Sigmoid colon (tissue), 3 donors: ENCODE results near the gene NHLH1.

ENCODE experiments used
- CTCF ChIP-seq, 4 experiments: fragments of 450-650 bp in 3 of 4; fragments of 200-600 bp in 1 of 4; IDR thresholded peaks; one replicate each; pipeline ENCODE4 v1.5.1; 2016 to 2019; ENCODE audit warnings: antibody characterized with exemption in 4 of 4, mild to moderate bottlenecking in 3 of 4, moderate library complexity in 2 of 4
- POLR2A ChIP-seq, 2 donors: fragments of 450-650 bp; IDR thresholded peaks; one replicate each; pipeline ENCODE4 v1.6.1; 2016; ENCODE audit warnings: antibody characterized with exemption in 2 of 2, mild to moderate bottlenecking in 2 of 2, moderate library complexity in 2 of 2

- TF ChIP-seq POLR2A (IDR thresholded peaks at IDR 0.05) (no peak), CTCF (IDR thresholded peaks at IDR 0.05) (no peak)
These were observed 32.0 kb downstream of the NHLH1 start for GRCh38 chr1:160398823-160399222.
